GM10248 (cell line): Measurements from ENCODE around the gene THBD.

Source experiments
- CTCF ChIA-PET: fragments of 300-600 bp; sonication (Branson Sonifier 250); formaldehyde crosslinking; extraction: SDS; loops from one replicate; lab custom pipeline; 2021; ENCODE audit warnings: antibody characterized with exemption; lab: Yijun Ruan, JAX
- POLR2A ChIA-PET: fragments of 350-650 bp; sonication (Branson Sonifier 250); formaldehyde crosslinking; extraction: SDS; loops from one replicate; lab custom pipeline; 2020; ENCODE audit warnings: antibody characterized with exemption; lab: Yijun Ruan, JAX
- DNase-seq: peaks from one replicate; pipeline ENCODE4 v3.0.0; 2012; ENCODE audit errors: extremely low spot score
- TF ChIP-seq, protein P1 (sequence below): IDR thresholded peaks from 2 replicates; pipeline ENCODE4 v1.5.1; 2012; ENCODE audit warnings: mild to moderate bottlenecking, low read depth; ENCODE audit errors: extremely low read depth, missing control alignments, control extremely low read depth

THBD gene

DNA sequence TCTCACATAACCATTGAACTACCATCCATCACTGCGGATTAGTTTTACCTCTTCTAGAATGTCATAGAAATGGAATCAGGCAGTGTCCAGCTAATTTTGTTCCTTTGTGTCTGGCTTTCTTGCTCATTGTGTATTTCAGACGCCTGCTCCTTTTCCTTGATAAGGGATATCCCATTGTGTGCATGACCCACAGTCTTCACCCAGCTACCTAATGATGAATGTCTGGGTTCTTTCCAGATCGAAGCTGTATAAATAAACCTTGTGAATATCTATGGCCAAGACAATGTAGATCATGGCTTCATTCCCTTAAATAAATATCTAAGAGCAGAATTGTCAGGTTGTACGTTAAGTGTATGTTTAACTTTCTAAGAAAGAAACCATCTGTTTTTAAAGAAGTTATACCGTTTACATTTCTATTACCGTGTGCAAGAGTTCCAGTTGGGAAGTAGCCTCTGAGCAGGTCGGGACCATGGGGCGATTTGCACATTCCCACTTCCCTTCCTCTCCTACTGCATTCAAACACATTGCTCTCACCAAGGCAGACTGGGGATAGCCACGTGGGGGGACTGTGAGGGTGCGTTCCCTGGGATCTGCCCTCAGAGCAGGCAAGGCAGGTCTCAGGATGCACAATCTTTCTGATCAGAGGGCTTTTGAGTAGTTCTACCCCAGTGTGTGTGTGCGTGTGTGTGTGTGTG, 23.6 kb upstream of the THBD start:
- DNase-seq = no peak
- TF ChIP-seq, protein P1, sequence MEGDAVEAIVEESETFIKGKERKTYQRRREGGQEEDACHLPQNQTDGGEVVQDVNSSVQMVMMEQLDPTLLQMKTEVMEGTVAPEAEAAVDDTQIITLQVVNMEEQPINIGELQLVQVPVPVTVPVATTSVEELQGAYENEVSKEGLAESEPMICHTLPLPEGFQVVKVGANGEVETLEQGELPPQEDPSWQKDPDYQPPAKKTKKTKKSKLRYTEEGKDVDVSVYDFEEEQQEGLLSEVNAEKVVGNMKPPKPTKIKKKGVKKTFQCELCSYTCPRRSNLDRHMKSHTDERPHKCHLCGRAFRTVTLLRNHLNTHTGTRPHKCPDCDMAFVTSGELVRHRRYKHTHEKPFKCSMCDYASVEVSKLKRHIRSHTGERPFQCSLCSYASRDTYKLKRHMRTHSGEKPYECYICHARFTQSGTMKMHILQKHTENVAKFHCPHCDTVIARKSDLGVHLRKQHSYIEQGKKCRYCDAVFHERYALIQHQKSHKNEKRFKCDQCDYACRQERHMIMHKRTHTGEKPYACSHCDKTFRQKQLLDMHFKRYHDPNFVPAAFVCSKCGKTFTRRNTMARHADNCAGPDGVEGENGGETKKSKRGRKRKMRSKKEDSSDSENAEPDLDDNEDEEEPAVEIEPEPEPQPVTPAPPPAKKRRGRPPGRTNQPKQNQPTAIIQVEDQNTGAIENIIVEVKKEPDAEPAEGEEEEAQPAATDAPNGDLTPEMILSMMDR = no peak
- CTCF ChIA-PET = interaction anchor here (1.2 kb wide), 1 partner anchor 22 kb away, joined by 3 read pairs; no protein-coding TSS in a partner anchor
- POLR2A ChIA-PET = no interaction called here

DNA sequence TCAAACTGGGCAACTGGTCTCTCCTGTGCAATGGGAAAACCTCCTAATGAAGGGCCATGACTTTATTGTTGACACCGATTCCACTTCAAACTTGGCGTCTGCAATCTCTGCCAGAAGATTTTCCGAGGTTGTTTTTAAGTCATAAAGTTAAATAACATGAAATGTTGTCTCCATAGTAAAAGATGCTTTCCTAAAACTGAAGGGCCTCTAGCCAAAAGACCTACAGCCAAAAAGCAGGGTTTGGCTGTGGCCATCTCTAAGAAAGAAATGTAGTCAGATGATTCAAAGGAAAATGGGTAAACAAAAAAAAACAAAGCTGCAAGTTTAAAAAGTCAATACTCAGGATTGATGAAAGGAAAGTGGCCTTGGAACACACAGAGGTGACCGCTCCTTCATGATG, 22.5 kb upstream of the THBD start:
- TF ChIP-seq, protein P1 = no peak

DNA sequence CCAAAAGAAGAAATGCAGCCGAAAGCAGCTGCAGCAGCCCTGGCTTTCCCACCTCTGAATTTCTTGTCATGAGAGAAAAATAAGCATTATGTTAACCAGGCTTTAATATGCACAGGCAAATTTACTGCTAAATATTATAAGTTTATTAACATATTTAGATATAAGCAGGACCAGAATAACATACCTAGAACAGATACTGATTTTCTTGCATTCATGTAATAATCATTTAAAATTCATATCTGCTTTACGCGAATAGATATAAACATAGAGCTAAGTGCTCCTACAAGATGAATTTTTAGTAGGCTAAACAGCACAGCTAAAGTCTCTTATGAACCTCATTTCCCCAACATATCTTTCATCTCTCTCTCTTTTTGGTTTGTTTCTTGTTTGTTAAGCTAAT, 21.9 kb upstream of the THBD start:
- TF ChIP-seq, protein P1 = no peak
- no peak for DNase-seq
- POLR2A ChIA-PET = no interaction called here
- CTCF ChIA-PET = no interaction called here

More for the DNA sequence above, 22.5 kb upstream of the THBD start:
- no peak for DNase-seq
- CTCF ChIA-PET = no interaction called here
- POLR2A ChIA-PET = no interaction called here

GRCh38 chr20:23069108-23069507, 19.6 kb upstream of the THBD start:
- ChIA-PET POLR2A (no interaction called here), CTCF (no interaction called here)
- no peak for DNase-seq
- TF ChIP-seq, protein P1 = no peak

DNA sequence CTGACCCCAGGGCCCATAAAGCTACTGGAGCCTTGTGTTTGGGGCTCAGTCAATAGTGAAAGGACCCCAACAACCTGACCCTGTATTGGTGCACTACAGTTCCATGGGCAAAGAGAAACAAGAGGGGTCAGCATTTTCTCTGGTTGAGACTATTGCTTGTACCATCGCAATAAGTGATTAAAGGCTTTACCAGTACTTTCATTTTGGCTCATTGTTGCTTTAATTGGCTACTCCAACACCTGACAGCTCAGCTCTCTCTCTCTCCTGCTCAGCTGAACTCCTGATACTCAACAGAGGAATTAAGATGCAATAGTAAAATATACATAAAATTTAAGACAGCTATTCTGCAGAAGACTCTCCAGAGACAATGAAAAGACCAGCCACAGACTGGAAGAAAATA, 18.8 kb upstream of the THBD start:
- no peak for DNase-seq
- ChIA-PET CTCF (interaction anchor here (3.4 kb wide), 1 partner anchor 17 kb away, joined by 12 read pairs; no protein-coding TSS in a partner anchor), POLR2A (no interaction called here)
- TF ChIP-seq, protein P1 = no peak

DNA sequence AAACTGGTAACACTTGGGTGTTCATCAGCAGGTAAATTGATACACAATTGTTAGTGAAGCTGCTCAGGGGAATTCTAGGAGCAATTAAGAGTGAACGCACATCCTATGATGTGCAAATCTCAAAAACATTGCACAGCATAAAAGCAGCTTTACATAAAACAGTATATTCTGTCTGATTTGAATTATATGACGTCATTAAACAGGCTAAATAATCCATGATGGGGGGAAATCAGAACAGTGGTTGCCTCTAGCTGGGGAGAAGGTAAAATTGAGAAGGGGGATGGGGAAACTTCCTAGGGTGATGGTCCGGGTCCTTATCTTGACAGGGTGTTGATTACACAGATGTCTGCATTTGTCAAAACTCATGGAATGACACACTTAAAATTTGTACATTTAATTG, 17.3 kb upstream of the THBD start:
- CTCF ChIA-PET = interaction anchor here (1.0 to 3.4 kb wide), 5 partner anchors 16 to 375 kb away, joined by 3 to 12 read pairs (median 5); no protein-coding TSS in a partner anchor

More for the DNA sequence above, 17.3 kb upstream of the THBD start:
- POLR2A ChIA-PET = no interaction called here
- TF ChIP-seq, protein P1 = no peak
- DNase-seq = no peak
